Measurements from ENCODE around the gene PTPRM. TPM values are rescaled to one million over a fixed set of nuclear protein-coding genes. Genes with fewer than 3 reads are reported as not detected.

Gene PTPRM
- total RNA-seq, 4 donors from 2014 or later, result 62.7 to 94.0 (median 76.0) TPM

DNA sequence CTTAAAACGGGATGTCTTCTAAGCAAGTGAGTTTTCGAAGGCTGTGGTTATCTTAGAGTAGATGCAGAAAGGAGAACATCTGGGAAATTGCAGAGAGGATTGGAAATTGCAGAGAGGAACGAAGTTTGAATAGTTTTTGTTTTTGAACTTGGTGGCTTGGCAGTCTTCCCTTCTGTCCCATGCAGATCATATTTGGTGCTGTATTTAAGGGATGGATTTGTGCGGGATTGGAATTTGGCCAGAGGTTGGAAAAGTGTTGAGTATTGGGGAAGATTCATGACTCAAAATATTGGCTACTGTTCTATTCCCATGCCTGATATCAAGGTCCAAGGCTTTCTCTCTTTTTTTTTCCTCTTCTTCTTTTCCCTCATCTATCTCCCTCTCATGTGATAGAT is 18.2 kb downstream of the PTPRM start:
- Histone ChIP-seq H3K36me3 (no peaks in the 10 kb centered on the region), H3K9me3 (no peaks in the 10 kb centered on the region), H3K4me3 (no peak overlapping the region), H3K4me1 (peaks cover 30 to 36% (median 34%) of the 10 kb centered on the region in 4 donors), H3K27me3 (no peaks in the 10 kb centered on the region), H3K27ac (replicated peaks in 1 of 4) (peak overlapping the region in 1 of 4 donors; percentile 32)
- 38% methylated on average over 4 of the region's 4 CpGs for WGBS
- intact Hi-C loops (cut with DNase I), result no loop called here
- TF ChIP-seq POLR2AphosphoS5 (IDR thresholded peaks at IDR 0.05) (no peak), POLR2A (IDR thresholded peaks at IDR 0.05; ENCODE audit: low read depth) (no peak), EP300 (IDR thresholded peaks at IDR 0.05) (no peak), CTCF (IDR thresholded peaks at IDR 0.05) (no peak)
- no peak for DNase-seq (ENCODE audit: extremely low spot score)

DNA sequence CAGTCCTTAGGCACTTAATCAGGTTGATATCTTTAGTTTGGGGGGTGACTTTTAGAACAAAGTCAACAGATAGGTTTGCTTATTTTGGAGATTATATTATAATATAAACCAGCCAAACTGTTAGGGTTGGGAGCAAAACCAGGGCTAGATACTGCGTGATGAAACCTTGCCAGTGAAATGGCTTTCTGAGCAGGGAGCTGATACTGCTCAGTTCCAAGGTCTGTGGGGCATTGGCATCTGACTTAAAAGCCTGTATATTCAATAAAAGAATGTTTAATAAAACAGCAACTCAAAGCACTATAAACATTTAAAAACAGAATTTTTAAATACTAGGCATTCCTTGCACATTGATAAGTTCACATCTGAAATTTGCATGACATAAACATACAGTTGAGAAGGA is 19.3 kb downstream of the PTPRM start:
- TF ChIP-seq POLR2A (IDR thresholded peaks at IDR 0.05; ENCODE audit: low read depth), result no peak
- TF ChIP-seq EP300 (IDR thresholded peaks at IDR 0.05), result no peak
- TF ChIP-seq CTCF (IDR thresholded peaks at IDR 0.05), result no peak
- TF ChIP-seq POLR2AphosphoS5 (IDR thresholded peaks at IDR 0.05), result no peak
- H3K27ac ChIP-seq (replicated peaks in 1 of 4), result no peak overlapping the region
- WGBS, result 93% methylated on average over 1 of the region's 1 CpG

DNA sequence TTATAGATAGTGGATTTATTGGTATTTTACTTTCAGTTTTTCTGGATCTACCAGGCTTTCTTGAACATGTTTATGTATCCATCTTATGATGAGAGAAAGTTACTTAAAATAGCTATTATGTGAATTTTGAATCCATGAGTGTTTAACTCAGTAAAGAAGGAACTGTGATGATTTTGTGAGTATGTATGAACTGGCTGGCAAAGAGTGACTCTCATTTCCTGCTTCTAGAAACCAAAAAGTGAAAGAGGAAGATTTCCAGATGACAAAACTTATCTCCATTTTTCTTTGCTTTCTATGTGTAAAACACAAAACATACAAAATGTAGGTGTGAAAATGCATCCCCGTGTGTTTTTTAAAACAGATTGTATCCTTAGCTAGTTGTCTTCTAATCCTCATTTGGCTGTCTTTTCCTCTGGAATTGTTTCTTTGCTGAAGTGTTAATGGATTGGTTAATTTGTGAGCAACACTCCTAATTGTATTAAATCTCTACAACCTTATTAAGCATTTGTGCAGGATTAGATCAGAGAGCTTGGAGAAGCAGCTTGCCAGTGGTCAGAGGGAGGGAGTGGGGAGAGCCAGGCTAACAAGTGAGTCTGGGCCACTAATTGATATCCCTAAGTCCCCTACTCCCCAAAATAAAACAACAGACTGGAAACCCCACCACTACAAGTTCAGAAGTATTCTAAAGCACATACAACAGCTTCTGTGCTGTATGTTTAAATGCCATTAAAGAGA is 23.9 kb downstream of the PTPRM start:
- TF ChIP-seq CTCF (IDR thresholded peaks at IDR 0.05), result no peak
- no peak for TF ChIP-seq POLR2A (IDR thresholded peaks at IDR 0.05; ENCODE audit: low read depth)
- TF ChIP-seq POLR2AphosphoS5 (IDR thresholded peaks at IDR 0.05), result no peak
- no peak for TF ChIP-seq EP300 (IDR thresholded peaks at IDR 0.05)

More for the DNA sequence above, 19.3 kb downstream of the PTPRM start:
- no peaks in the 10 kb centered on the region for H3K36me3 ChIP-seq
- DNase-seq (ENCODE audit: extremely low spot score), result no peak
- no peaks in the 10 kb centered on the region for H3K9me3 ChIP-seq
- no peaks in the 10 kb centered on the region for H3K27me3 ChIP-seq
- H3K4me3 ChIP-seq, result no peak overlapping the region
- H3K4me1 ChIP-seq, result peaks cover 28 to 43% (median 38%) of the 10 kb centered on the region in 4 donors
- intact Hi-C loops (cut with DNase I), result no loop called here

DNA sequence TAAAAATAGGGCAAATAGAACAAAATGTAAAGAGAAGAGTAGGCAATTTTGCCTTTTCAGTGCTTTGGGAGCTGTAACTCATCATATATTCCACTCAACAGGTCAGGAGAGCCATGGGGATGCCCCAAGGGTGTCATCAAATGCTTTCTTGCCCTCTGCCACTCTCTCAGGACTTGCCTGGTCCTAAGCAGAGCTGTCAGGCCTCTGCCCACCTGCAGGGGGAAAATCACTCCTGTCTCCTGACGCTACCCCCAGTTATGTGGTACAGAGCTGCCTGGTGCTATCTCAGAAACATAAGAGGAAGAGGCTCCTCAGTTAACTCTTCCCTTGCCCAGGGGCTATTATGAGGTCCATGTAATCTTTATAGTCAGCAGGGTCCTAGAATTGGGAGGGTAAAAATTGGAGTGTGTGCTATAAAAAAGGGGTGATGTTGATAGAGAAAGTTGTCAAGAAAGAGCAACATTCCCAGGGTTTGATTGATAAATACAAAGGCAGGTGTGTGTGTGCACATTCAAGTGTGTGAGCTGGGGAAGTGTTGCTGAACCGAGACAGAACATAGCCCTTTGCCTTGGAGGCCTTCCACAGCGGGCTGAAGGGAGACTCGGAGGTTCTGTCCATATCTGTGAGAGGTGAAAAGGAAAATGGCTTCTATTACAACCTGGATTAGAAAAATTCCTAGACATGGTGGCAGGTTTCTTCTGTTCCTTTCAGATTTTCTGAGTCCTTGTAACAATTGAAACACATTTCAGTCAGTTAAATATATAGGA is 25.4 kb downstream of the PTPRM start:
- WGBS, result 86% methylated on average over 4 of the region's 4 CpGs
- Histone ChIP-seq H3K9me3 (no peaks in the 10 kb centered on the region), H3K27ac (replicated peaks in 1 of 4) (no peak overlapping the region), H3K4me3 (no peak overlapping the region), H3K4me1 (peaks cover 31 to 49% (median 40%) of the 10 kb centered on the region in 4 donors), H3K36me3 (no peaks in the 10 kb centered on the region), H3K27me3 (no peaks in the 10 kb centered on the region)
- intact Hi-C loops (cut with DNase I), result no loop called here
- DNase-seq (ENCODE audit: extremely low spot score), result peak; percentile 39
- no peak for TF ChIP-seq POLR2AphosphoS5 (IDR thresholded peaks at IDR 0.05)
- TF ChIP-seq EP300 (IDR thresholded peaks at IDR 0.05), result no peak
- TF ChIP-seq POLR2A (IDR thresholded peaks at IDR 0.05; ENCODE audit: low read depth), result no peak
- no peak for TF ChIP-seq CTCF (IDR thresholded peaks at IDR 0.05)

More for the DNA sequence above, 23.9 kb downstream of the PTPRM start:
- WGBS, result 39% methylated on average over 1 of the region's 1 CpG
- Histone ChIP-seq H3K36me3 (no peaks in the 10 kb centered on the region), H3K27me3 (no peaks in the 10 kb centered on the region), H3K4me3 (no peak overlapping the region), H3K27ac (replicated peaks in 1 of 4) (no peak overlapping the region), H3K9me3 (no peaks in the 10 kb centered on the region), H3K4me1 (peaks cover 32 to 46% (median 41%) of the 10 kb centered on the region in 4 donors)
- intact Hi-C loops (cut with DNase I), result no loop called here
- DNase-seq (ENCODE audit: extremely low spot score), result peak; percentile 14

Measured in esophagus muscularis mucosa (tissue), 4 donors.